PC-9 (cell line): ENCODE data around the gene ROBO2.

ENCODE experiments used
- CTCF ChIP-seq: fragments of 200-600 bp; sonication (generic); conservative IDR thresholded peaks from 2 replicates; pipeline ENCODE4 v1.6.1; 2017; ENCODE audit warnings: mixed run types, antibody characterized with exemption, mild to moderate bottlenecking, moderate library complexity
- EZH2 ChIP-seq: fragments of 200-600 bp; sonication (generic); IDR thresholded peaks from 2 replicates; pipeline ENCODE4 v1.8.0; 2017; ENCODE audit warnings: antibody characterized with exemption, low read depth

- TF ChIP-seq CTCF = no peak
- TF ChIP-seq EZH2 = no peak
Measured at GRCh38 chr3:77394046-77394445, 354.1 kb downstream of the ROBO2 start.
